ENCODE measurements around the gene GSG1L.

GSG1L gene

GRCh38 chr16:27932542-27933135, 130.9 kb downstream of the GSG1L start:
- no peak for DNase-seq

DNA sequence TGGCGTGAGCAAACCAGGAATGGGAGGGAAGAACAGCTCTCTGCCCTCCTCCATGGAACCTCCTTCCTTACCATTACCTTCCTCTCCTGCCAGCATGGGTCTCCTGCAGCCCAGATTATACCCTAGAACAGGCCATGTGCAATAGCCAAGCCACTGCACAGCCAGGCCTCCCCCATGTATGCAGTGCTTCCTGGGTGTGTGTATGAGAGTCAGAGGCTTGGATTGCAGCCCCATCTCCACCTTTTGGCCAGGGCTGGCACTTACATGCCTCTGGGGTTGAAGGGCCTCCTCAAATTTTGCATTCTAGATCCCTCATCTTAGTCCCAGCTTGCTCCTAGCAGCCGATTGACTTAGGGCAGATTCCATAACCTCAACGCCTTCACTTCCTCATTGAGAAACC, 133.7 kb downstream of the GSG1L start:
- DNase-seq = no peak

GRCh38 chr16:27928542-27928941, 135.0 kb downstream of the GSG1L start:
- no peak for DNase-seq

GRCh38 chr16:27927266-27927901, 136.1 kb downstream of the GSG1L start:
- DNase-seq = no peak

DNA sequence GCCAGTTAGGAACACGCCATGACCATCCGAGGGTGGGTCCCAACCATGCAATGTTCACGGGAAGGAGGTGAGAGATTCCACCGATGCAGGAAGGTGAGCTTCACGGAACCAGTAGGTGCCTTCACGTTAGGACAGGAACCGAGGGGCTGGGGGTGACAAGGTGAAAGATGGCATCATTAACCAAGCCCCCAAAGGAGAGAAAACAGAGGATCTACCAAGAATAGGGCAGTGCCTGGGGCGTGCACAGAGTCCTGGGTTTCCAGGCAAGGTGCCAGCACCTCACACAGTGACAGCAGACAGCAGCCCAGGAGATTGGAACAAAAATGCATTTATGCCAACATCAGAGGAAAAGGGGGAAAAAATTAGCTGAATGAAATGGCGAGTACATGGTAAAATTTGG, 137.9 kb downstream of the GSG1L start:
- DNase-seq = no peak

DNA sequence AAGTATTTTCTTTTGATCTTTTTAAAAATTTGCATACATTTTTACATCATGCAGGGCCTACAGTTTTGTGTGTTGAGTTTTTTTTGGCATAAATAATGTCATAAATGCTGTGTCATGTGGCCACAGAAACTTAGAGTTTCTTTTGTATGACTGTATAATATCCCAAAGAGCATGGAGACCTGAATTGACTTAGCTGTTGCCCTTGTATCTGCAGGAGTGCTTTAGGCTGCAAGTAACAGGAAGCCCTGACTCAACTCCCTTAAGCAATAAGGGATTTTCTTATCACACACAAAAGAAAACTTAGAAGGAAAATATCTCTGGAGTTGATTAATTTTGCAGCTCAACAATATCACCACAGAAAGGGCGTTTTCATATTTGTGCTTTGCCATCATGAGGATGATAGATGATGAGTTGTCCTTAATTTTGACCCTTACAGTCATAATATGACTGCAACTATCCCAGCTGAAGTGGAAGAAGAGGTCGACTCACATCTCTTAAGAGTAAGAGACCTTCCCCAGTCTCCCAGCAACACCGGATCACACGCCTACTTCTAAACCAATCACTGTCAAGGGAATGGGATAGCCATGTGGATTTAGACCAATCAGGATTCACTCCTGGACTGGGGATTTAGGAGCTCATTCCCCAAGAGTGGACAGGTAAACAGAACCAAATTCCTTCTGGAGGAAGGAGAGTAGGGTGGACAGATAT, 138.9 kb downstream of the GSG1L start:
- DNase-seq = no peak

GRCh38 chr16:27923751-27924150, 139.8 kb downstream of the GSG1L start:
- DNase-seq = no peak

- no peak for DNase-seq
These were observed 141.1 kb downstream of the GSG1L start for GRCh38 chr16:27922433-27922832.

DNA sequence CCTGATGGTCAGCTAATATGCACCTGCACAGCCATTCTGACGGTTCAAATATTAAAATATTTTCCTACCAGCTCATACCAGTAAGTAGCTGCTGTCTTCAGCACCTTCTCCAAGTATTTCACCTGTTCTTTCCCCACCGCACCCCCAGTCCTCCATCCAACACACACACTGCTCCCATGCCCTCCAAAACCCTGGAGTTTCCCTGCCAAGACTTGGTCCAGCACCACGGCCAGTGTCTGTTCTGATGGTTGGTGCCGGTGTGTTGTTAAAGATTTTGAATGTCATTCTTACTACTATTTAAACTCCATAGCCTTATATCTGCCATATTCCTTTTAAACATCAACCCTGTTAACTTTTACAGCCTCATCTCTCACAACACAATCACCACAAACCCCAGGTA, 142.4 kb downstream of the GSG1L start:
- no peak for DNase-seq

- DNase-seq = peak; percentile 21
These were observed 143.1 kb downstream of the GSG1L start for GRCh38 chr16:27920391-27920891.

GRCh38 chr16:27918755-27919154, 144.8 kb downstream of the GSG1L start:
- DNase-seq = no peak

GRCh38 chr16:27917949-27918348, 145.6 kb downstream of the GSG1L start:
- no peak for DNase-seq

GRCh38 chr16:27911486-27911885, 152.0 kb downstream of the GSG1L start:
- DNase-seq = no peak

DNA sequence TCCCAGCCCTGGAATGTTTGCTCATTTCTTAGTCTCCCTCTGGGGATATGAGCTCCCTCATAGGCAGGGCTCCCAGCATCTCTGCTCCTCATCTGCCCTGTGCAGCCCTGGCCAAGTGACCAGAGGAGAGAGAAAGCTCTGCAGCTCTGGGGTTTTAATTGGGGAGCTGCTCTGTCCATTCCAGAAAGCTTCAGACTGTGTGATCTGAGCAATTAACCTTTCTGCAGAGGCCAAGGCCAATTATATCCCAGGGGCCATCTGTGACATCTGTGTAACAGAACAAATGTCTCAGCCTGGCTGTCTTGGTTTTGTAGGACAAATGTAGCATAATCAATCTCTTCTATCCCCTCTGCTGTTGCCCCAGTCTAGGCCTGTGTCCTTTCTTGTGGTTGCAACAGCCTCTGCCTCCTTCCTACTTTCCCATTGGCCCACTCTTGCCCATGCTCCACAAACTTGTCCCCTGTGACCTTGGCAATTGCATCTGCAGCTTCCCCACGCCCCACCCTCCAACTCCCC, 156.0 kb downstream of the GSG1L start:
- DNase-seq = no peak

DNA sequence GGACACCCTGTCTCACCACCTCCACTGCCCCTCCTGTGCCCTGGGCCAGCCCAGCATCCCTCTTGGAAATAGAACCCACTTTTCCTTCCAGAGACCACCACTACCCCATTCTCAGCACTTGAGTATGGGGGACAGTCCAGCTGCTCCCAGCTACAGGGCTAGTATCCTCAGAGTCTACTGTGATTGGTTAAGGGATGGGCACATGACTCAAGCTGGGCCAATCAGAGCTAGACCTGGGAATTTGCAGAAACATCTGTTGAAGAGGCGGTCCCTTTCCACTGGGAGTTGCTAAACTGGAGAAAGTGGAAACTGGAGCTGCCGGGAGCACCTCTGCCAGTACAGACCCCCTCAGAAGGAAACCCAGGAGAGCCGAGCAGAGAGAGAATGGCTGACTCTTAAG, 156.6 kb downstream of the GSG1L start:
- DNase-seq = no peak

GRCh38 chr16:27903046-27903655, 160.4 kb downstream of the GSG1L start:
- DNase-seq = no peak

DNA sequence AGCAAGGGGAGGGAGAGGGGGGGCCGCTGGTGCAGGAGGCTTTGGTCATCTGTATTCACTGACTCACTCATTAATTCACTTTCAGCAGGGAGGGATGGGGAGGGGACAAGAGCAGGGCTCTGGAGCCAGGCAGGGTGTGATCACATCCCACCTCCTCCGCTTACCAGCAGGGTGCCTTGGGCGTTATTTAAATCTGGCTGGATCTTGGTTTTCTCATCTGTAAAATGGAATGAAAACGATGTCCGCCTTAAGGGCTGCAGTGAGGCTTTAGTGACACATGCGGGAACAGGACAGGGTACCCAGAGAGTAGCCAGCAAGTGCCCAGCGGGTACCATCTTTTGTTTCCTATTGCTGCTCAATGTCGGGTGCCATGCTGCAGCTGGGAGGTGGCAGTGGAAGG, 161.0 kb downstream of the GSG1L start:
- DNase-seq = no peak

GRCh38 chr16:27901956-27902355, 161.6 kb downstream of the GSG1L start:
- DNase-seq = no peak

DNA sequence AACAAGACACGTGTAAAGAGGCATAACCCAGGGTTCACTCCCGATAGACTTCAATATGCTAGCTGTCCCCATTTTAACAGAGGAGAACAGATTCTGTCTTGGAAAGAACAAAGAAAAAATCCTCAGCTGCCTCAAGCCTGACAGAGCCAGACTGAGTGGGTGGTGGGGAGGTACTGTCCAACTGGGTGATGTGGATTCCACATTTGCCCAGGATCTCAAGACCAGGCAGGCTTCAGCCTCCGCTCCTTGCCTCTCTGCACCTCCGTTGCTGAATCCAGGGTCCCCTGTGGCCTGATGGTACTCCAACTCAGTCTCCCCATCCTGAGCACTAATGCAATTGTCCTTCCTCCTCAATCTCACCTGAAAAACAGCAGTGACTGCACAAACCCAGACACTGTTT, 163.8 kb downstream of the GSG1L start:
- no peak for DNase-seq

GRCh38 chr16:27894386-27894785, 169.1 kb downstream of the GSG1L start:
- DNase-seq = no peak

DNA sequence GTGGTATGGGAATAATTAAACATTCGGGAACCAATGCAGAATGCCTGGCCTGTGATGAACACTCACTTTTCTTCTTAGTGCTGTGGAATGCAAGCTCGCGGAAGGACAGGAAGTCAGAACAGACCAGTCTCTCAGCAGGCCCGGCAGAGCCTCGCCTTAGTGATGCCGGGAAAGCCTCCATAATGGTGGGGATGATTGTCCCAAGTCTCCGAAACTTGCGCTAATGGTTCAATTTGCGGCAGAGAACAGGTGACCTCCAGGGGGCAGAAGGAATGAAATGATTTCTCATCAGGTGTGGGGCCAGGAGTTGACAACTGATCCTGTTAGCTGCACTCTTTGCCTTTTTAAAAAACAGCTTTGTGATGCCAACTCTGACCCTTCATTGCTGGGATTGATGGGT, 170.6 kb downstream of the GSG1L start:
- DNase-seq = no peak

- DNase-seq = no peak
These were observed 172.6 kb downstream of the GSG1L start for GRCh38 chr16:27890866-27891265.

DNA sequence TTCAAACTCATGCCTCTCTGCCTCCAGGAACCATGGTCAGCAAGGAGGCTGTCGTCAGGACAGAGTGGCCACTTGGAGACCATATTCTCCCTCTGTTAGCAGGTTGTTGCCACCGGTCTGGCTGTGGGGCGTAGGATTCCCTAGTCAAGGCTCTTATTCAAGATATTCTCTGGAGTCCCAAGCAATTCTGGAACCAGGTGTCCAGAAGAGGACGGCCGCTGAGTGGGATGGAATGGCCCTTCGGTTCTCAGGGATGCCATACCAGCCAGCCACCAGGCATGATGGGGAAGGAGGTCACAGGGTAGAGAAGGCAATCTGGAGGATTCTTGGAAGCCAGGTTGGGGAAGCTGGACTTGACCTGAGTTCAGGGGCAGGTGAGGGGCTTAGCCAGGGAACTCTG, 173.5 kb downstream of the GSG1L start:
- DNase-seq = no peak

DNA sequence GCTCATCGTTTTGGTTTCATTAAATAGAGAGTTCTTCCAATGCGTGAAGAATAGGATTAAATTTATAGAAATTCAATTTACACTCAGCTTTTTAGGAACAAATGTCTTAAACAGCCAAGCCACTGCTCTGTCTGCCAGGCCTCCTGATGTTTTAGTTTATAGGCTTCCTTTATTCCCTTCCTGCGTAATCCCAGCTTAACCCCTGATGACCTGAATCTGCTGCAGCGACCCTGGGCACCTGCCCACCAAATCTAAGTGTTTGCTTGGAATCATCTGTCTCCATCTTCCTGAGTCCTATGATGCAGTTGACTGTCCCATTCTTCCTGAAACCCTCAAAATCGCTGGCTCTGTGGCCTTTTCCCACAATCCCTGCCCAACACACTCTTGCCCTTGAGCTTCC, 179.9 kb downstream of the GSG1L start:
- no peak for DNase-seq
